Uterus (tissue), 4 donors: ENCODE results near the gene PDE6H. TPM values are rescaled to one million over a fixed set of nuclear protein-coding genes. Genes with fewer than 3 reads are reported as not detected.

Experiments used
- DNase-seq, 2 donors: peaks; one replicate each; pipeline ENCODE4 v3.0.0-alpha.2; 2019 to 2020
- H3K27ac ChIP-seq, 2 donors: fragments of 200-600 bp; sonication (generic); 1 replicate in 1 of 2; 2 replicates in 1 of 2; pipeline ENCODE4 v1.5.1; 2016 to 2018
- H3K27me3 ChIP-seq, 2 donors: fragments of 200-600 bp; sonication (generic); one replicate each; pipeline ENCODE4 v1.5.1; 2018 to 2019; ENCODE audit warnings: control low read depth in 1 of 2
- H3K36me3 ChIP-seq, 2 donors: fragments of 200-600 bp; sonication (generic); one replicate each; pipeline ENCODE4 v1.5.1; 2019; ENCODE audit warnings: control low read depth in 1 of 2
- H3K4me1 ChIP-seq, 2 donors: fragments of 200-600 bp; sonication (generic); one replicate each; pipeline ENCODE4 v1.5.1; 2018 to 2019; ENCODE audit warnings: control low read depth in 1 of 2
- H3K4me3 ChIP-seq, 2 donors: fragments of 200-600 bp; sonication (generic); 1 replicate in 1 of 2; 2 replicates in 1 of 2; pipeline ENCODE4 v1.5.1; 2018 to 2019; ENCODE audit warnings: mild to moderate bottlenecking in 1 of 2
- H3K9me3 ChIP-seq, 2 donors: fragments of 200-600 bp; sonication (generic); one replicate each; pipeline ENCODE4 v1.5.1; 2019; ENCODE audit warnings: control low read depth in 1 of 2
- CTCF ChIP-seq, 4 experiments: fragments of 200-600 bp in 2 of 4; fragments of 450-650 bp in 2 of 4; sonication (generic) in 2 of 4; IDR thresholded peaks; one replicate each; pipeline ENCODE4 v1.5.1; 2016 to 2019; ENCODE audit warnings: antibody characterized with exemption in 4 of 4, mild to moderate bottlenecking in 2 of 4, moderate library complexity in 1 of 4
- POLR2A ChIP-seq, 2 donors: fragments of 450-650 bp; IDR thresholded peaks; one replicate each; pipeline ENCODE4 v1.6.1; 2016; ENCODE audit warnings: antibody characterized with exemption in 2 of 2, mild to moderate bottlenecking in 1 of 2, moderate library complexity in 1 of 2
- intact Hi-C: fragments of 100-400 bp; cut with DNase I; formaldehyde crosslinking; loops from one replicate; pipeline ENCODE4 v1.15.1; 2023; ENCODE audit warnings: low total_unique reads
- total RNA-seq, 4 donors: library from RNA; depleted of rRNA in 3 of 4; stranded (reverse); fragments of >200 nt in 3 of 4; gene quantifications; one replicate each; pipeline versions ENCODE4 v1.1.0 to v1.2.4, GENCODE V29; 2014 to 2023
- donor health status: DM: yes; HTN: yes; CAD: no.

PDE6H gene
- total RNA-seq, 4 donors from 2014 or later, result not detected

GRCh38 chr12:15004421-15004820, 31.6 kb downstream of the PDE6H start:
- peak overlapping the region; percentile 83 to 96 for H3K27ac ChIP-seq
- intact Hi-C loops, result no loop called here

GRCh38 chr12:15005064-15005463, 32.2 kb downstream of the PDE6H start:
- no peaks in the 10 kb centered on the region for H3K36me3 ChIP-seq
- no peaks in the 10 kb centered on the region for H3K27me3 ChIP-seq
- no peaks in the 10 kb centered on the region for H3K9me3 ChIP-seq
- TF ChIP-seq CTCF (IDR thresholded peaks at IDR 0.05), result no peak
- TF ChIP-seq POLR2A (IDR thresholded peaks at IDR 0.05), result no peak
- DNase-seq, result no peak
- intact Hi-C loops, result no loop called here
- H3K4me1 ChIP-seq, result peaks cover 0 to 10% of the 10 kb centered on the region in 2 donors
- H3K27ac ChIP-seq, result peak overlapping the region; percentile 83 to 96
- no peak overlapping the region for H3K4me3 ChIP-seq

More at GRCh38 chr12:15004421-15004820, 31.6 kb downstream of the PDE6H start:
- Histone ChIP-seq H3K4me1 (peaks cover 0 to 10% of the 10 kb centered on the region in 2 donors), H3K4me3 (no peak overlapping the region), H3K36me3 (no peaks in the 10 kb centered on the region), H3K9me3 (no peaks in the 10 kb centered on the region), H3K27me3 (no peaks in the 10 kb centered on the region)
- DNase-seq, result no peak
- TF ChIP-seq POLR2A (IDR thresholded peaks at IDR 0.05) (no peak), CTCF (IDR thresholded peaks at IDR 0.05) (no peak)

- peak overlapping the region; percentile 83 to 96 for H3K27ac ChIP-seq
- H3K36me3 ChIP-seq, result no peaks in the 10 kb centered on the region
- no peaks in the 10 kb centered on the region for H3K9me3 ChIP-seq
- H3K4me1 ChIP-seq, result peaks cover 0 to 3% of the 10 kb centered on the region in 2 donors
- no peak for TF ChIP-seq CTCF (IDR thresholded peaks at IDR 0.05)
- no peak for TF ChIP-seq POLR2A (IDR thresholded peaks at IDR 0.05)
- no peak overlapping the region for H3K4me3 ChIP-seq
- no peaks in the 10 kb centered on the region for H3K27me3 ChIP-seq
- intact Hi-C loops, result no loop called here
- no peak for DNase-seq
These were observed 34.7 kb downstream of the PDE6H start for GRCh38 chr12:15007551-15007950.

- Histone ChIP-seq H3K4me1 (no peaks in the 10 kb centered on the region), H3K36me3 (no peaks in the 10 kb centered on the region), H3K27me3 (no peaks in the 10 kb centered on the region), H3K4me3 (no peak overlapping the region), H3K27ac (peak overlapping the region in 1 of 2 donors; percentile 0), H3K9me3 (no peaks in the 10 kb centered on the region)
- DNase-seq, result no peak
- intact Hi-C loops, result no loop called here
- TF ChIP-seq CTCF (IDR thresholded peaks at IDR 0.05) (no peak), POLR2A (IDR thresholded peaks at IDR 0.05) (no peak)
These were observed 38.3 kb downstream of the PDE6H start for GRCh38 chr12:15011162-15011561.

- no peaks in the 10 kb centered on the region for H3K9me3 ChIP-seq
- H3K27ac ChIP-seq, result peak overlapping the region in 1 of 2 donors; percentile 26
- no peaks in the 10 kb centered on the region for H3K4me1 ChIP-seq
- TF ChIP-seq CTCF (IDR thresholded peaks at IDR 0.05), result no peak
- TF ChIP-seq POLR2A (IDR thresholded peaks at IDR 0.05), result no peak
- DNase-seq, result no peak
- no peak overlapping the region for H3K4me3 ChIP-seq
- intact Hi-C loops, result no loop called here
- H3K27me3 ChIP-seq, result no peaks in the 10 kb centered on the region
- H3K36me3 ChIP-seq, result no peaks in the 10 kb centered on the region
These were observed 40.9 kb downstream of the PDE6H start for GRCh38 chr12:15013634-15014179.
